Activated CD8-positive, alpha-beta memory T cell treated with anti-CD3 and anti-CD28 coated beads for 24 hours (primary cell): ENCODE results near the gene NDUFB6.
"Not testable (repeated sequence)": the region's sequence is repeated elsewhere in the genome, so short reads cannot be mapped to it uniquely, and the experiment has no call there.

Source experiments
- DNase-seq: peaks from one replicate; pipeline ENCODE4 v3.0.0-alpha.2; 2020

The NDUFB6 gene

DNA sequence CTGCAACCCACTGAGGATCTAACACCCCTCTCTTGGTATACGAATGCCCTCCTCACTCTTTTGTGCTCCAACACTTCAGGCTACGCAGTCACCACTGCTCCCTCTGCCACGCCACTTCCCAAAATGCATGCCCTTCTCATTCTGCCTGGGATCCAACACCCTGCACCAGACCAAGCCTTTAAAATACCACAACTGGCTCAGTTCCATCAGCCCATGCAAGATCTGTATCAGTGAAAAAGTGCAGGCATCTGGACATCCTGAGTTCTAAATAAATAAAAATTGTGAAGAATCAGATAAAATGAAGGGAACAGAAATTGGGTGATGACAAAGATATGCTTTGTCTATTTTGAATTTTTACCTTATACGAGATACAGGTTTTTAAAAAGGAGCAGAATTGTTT, 2.7 kb downstream of the NDUFB6 start:
- no peak for DNase-seq

DNA sequence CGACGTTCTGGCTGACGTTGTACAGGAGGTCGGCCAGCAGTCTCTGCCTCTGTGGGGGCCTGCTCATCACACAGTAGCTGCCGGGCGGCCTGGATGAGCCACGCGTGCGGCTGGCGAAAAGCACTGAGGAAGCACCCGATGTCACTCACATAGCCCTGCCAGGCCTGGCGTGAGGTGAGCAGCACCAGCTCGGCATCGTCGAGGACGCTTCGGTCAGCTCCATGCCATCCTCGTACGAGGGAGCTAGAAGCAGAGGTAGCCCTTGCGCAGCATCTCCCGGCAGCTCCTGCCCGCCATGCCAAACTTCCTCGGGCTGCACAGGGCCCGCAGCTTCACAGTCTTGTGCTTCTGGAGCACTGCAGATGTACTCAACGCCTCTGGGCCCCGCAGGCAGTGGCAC, 6.2 kb downstream of the NDUFB6 start:
- no peak for DNase-seq

DNA sequence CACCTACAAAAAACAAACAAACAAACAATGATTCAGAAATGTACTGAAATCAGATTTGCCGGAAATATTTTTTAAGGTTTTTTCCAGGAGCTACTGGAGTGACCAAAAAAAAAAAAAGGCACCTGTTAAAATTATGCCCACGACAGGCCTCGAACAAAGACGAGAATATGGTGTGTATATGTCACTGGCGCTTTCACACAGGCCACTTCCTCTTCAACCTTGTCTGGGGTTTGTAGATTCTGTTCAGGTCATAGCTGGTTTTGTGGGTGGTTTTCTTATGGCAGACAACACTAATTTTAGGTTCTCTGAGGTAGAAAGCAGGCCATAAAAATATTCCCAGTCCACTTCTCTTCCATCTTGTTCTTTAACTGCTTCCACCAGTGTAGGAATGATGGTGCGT, 7.0 kb downstream of the NDUFB6 start:
- DNase-seq, result no peak

DNA sequence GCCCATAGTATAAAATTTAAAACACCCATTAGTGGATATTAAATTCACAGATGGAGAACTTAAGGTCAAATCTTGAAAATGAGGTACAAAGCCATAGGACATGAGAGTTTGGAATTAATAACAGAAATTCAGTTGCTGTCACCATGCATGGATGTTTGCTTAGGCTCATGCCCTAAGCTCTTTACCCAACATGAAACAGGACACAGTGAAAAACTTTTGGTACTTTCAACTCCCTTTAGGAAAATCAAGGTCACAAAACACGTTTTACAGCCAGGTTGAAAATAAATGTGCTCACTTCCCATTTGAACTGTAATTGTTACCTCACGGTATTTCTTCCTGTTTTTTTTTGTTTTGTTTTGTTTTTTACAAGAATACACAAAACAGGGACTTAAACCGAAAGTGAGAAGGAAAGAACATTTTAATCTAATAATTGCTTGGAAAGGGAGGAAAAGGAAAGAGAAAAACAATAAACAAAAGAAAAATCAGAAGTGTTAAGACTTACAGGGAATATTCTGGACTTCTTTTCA, 14.5 kb downstream of the NDUFB6 start:
- DNase-seq, result no peak

DNA sequence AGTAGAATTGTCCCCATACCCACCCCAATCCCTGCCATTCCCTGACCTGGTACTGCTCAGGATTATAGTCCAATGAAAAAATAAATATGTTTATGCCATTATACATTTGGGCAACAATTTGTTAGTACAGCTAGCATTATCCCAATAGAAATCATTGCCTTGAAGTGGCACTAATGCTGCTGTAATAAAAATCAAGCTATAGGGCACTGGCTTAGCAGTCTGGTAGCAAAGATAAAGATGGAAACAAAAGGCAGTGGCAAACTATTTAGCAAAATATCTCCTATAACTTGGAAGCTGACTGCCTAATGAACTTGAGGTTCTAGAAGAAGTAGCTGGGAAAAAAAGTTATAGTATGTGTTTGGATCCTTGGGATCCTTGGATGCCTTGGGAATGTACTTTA, 18.4 kb downstream of the NDUFB6 start:
- DNase-seq, result no peak

DNA sequence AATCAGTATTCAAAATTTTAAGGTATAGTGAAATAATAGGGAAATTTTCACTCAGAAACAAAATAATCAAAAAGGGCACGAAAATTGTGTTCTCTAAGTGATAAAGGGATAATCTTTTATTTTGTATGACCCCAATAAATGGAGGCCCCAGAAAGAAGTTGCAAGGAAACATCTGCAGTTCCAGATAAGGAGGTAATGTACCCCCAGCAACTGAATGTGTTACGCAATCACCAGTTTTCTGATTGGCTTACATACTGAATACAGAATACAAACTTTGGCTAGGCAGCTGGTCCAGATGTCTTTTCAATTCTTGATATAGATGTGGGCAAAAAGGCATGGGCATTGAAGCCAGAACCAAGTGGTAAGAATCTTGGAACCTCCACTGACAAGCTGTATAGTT, 18.9 kb downstream of the NDUFB6 start:
- DNase-seq, result no peak

DNA sequence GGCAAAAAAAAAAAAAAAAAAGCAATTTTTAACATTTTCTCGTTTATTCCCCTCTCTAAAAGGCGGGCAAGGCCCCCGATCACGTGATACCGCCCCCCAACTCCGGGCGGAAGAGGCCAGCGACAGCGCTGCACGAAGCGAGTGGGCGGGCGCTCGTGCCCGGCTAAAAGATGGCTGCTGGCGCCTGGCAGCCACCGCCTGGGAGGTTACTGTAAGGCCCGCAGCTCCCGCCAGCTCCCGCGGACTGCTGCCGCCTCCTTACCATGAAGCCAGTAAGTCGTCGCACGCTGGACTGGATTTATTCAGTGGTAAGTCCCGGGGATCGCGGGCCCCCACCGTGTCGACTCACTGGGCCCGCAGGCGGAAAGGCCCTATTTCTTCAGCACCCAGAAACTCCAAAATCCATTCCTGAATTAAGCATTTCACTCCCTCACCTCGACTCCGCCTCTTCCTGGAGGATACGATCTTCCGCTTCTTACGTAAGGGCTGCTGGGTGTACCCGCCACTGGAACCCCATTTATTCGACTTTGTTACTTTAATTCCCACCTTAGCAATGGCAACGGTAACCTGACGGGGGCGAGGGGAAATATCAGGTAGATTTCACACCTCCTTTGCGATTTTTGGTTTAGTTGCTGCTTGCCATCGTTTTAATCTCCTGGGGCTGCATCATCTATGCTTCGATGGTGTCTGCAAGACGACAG, 20.6 kb downstream of the NDUFB6 start, which contains the start of the genes SMIM27 and TOPORS:
TSS of gene SMIM27 (plus strand) at position 156 of the 701 bp plus-strand sequence. CDS start at position 264, 108 bp downstream.
TSS of gene TOPORS (minus strand) at position 415 of the 701 bp plus-strand sequence. CDS start at position 265, 150 bp downstream.
- peak; percentile 94 for DNase-seq

DNA sequence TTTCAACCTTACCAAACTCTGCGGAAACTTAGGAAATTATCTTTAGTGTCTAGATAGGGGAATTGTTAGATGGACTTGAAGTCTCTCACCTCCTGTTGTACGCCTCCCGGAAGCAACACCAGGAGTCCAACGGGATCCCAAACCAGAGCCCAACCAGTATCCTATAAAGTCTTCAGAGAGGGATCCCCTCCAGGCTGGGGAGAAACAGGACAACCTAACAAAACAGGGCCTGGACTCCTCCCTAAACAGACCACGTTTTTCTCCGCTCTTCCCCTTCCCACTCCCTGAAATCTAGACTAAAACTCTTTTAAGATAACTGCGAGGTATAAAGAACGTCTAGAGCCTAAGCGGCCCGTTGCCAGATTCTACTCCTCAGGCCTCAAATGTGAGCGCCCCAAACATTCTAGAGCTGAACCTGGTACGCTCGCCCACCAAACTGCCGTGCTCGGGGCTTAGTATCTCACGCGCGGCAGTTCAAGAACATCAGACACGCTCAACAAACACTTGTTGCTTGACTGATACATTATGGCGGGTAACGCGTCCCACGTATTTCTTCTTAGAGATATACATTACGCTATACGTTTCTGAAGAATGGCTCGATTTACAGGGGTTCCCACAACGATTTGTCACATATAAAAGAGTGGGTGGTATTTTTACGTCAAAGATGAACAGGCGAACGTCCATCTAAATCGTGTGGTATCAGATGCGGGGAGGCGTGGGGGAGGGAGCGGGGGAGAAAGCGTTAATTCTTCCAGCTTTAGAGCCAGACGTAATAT, 21.5 kb downstream of the NDUFB6 start:
- peak; percentile 79 for DNase-seq

DNA sequence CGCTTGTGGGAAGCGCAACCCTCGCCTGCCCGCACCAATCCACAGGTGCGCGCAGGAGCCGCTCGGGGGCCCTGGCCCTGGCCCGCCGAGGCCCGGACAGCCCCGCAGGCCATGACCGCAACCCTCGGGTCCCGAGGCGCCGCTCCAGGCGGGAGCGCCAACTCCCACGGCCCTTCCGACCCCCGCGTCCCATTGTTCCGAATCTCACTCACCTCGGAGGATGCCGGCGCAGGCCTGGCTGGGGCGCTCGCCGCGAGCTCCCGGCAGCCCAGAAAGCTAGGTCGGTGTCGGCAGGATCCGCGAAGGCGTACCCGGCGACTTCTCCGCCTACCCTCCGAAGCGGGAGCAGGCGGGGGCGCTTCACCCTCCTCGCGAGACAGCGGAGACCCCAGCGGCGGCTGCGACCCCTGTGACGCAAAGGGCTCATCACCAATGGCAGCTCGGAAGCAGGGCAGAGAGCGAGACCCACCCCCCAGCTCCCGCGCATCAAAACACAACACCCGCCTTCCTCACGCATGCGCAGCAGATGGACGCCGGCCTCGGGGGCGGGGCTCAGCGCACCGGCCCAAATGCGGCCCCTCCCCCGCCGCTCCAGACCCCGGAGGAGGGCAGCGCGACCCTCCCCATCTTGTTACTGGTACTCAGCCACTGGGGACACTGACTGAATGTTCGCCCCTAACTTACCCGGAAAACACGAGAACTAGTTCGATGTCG, 22.2 kb downstream of the NDUFB6 start:
- DNase-seq, result peak; percentile 95

DNA sequence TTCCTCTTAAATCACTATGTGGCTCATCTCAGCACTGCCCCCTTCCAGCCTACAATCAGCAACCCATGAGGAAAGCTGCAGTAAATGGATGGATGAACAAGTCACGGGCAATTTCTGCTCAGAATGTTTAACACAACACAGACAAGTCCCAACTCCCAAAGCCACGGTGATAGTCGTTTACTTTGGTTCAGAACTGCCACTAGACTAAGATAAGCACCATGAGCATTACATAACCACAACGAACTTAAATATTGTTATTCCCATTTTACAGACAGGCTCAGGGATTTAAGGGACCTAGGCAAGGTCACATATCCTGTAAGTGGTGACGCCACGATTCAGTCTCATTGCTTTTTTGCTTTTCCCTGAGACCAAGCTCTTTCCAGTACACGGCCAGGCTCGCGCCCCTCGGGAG, 22.8 kb downstream of the NDUFB6 start:
- no peak for DNase-seq

DNA sequence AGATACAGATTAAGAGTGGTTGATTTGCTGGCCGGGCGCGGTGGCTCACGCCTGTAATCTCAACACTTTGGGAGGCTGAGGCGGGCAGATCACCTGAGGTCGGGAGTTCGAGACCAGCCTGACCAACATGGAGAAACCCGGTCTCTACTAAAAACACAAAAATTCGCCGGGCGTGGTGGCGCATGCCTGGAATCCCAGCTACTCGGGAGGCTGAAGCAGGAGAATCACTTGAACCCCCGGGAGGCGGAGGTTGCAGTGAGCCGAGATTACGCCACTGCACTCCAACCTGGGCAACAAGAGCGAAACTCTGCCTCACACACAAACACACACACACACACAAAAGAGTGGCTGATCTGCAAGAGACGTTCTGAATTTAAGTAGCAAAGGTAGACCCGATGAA, 24.7 kb downstream of the NDUFB6 start:
- DNase-seq, result not testable (repeated sequence)

DNA sequence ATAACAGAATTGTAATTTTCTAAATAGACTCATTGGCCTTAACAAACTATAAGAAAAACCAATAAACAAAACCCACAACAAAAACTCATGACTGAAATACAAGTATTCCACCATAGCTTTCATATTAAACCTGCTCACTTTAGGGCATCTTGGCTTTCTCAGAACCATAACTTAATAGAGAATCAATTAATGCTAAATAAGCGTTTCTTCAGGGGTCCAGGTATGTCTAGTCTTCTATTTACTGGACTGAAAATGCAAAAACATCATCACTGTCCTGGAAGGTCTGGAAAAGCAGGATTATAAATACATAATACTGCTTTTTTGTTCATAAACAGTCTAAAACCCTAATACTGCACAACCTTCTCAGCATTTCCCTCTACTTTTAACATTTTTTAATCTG, 27.1 kb downstream of the NDUFB6 start:
- DNase-seq, result no peak

DNA sequence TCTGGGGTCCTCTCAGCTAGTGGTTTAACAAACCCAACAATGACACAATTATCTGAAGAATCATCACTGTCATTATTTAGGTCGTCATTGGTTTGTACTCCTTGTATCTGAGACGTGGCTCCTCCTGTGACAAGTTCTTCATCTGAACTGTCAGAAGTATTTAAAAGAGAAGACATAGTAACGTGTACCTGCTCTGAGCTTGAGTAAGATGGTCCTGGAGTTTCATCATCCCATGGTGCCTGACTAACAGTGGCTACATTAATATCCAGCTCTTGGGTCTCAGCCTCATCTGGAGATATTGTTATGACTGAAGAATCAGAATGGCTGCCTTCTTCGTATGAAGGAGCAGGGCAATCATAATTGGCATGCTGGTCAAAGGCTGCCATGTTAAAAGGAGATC, 29.9 kb downstream of the NDUFB6 start:
- no peak for DNase-seq

DNA sequence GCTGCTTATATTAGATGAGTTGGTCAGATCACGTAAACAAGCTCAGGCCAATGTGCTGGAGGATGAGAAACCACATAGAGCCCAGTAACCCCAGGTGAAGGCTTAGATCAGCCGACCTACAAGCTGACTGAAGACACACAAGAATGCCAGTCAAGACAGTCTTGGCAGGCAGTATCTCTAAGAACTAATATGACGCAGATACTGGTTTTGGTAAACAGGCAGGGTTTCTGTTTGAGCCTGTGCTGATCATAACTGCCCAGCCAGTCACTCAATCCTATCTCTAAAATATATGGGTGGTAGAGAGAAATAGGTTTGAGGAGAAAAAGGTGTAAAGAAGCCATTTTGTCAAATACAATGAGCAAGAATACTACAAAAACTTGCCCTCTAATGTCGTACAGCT, 39.1 kb downstream of the NDUFB6 start:
- DNase-seq, result no peak

DNA sequence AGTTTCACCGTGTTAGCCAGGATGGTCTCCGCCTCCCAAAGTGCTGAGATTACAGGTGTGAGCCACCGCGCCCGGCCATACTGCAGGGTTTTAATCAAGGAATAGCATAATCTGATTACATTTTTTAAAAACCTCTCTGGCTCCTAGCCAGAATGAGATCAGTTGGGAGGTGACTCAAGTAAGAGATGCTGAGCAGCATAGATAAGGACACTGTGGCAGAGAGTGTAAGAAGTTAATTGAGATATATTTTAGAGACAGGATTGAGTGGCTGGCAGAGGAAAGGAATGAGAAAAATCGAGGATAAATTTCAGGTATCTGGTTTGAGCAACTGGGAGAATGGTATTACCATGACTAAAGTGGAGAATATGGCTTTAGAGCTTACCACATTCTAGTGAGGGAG, 39.6 kb downstream of the NDUFB6 start:
- no peak for DNase-seq

DNA sequence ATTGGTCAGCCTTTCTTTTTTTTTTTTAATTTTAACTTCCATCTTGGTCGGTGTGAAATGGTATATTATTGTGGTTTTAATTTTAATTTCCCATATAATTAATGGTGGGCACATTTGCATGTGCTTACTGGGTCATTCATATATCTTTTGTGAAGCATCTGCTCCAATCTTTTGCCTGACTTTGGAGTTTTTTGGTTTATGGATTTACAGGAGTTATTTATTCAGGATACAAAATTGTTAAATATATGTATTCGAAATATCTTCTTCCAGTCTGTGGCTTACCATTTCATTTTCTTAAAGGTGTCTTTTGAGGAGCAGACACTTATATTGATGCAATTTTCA, 46.3 kb downstream of the NDUFB6 start:
- no peak for DNase-seq

DNA sequence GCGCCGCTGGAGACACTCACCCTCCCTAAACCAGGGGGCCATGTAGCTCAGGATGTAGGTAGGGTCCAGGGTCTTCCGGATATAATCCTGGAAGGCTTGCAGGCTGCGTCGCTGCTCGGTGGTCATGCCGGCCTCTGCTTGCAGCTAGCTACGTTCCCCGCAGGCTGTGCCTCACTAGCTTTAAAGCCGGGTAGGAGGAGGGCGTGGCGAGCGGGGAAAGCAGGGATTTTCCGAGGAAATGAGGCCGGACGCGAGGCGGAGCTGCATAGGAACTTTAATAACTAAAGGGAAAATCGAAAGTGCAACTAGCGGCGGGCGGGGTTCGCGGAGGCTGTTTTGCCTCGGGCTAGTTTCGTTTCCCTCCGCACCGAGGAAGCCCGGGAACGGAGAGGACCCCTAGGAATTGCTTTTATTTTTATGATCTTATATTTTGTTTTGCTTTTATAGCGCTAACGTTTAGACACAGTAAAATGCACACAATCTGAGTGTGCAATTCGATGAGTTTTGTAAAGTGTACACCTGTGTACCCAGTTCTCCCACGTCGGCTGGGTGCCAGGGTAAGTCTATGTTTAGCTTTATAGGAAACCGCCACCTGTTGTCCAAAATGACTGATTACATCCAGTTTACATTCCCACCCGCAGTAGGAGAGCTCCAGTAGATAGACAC, 46.8 kb downstream of the NDUFB6 start, which contains the start of gene RIGI:
TSS of gene RIGI (minus strand) at position 156 of the 666 bp plus-strand sequence. CDS start at position 126, 30 bp downstream.
- peak; percentile 83 for DNase-seq

DNA sequence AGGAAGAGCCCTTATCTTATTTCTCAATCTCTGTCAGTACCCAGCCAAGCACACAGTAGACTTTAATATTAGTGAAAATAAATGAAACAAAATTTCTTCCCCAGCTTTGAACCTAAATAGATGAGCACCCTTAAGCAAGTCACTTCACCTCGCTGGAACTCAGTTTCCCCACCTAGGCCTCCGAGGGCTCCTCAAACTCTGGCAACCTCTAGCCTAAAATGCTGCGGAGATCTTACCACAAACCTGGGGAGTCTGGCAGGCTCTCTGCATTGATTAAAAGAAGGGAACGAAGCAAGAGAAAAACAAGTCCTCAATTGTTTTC, 47.3 kb downstream of the NDUFB6 start:
- no peak for DNase-seq

DNA sequence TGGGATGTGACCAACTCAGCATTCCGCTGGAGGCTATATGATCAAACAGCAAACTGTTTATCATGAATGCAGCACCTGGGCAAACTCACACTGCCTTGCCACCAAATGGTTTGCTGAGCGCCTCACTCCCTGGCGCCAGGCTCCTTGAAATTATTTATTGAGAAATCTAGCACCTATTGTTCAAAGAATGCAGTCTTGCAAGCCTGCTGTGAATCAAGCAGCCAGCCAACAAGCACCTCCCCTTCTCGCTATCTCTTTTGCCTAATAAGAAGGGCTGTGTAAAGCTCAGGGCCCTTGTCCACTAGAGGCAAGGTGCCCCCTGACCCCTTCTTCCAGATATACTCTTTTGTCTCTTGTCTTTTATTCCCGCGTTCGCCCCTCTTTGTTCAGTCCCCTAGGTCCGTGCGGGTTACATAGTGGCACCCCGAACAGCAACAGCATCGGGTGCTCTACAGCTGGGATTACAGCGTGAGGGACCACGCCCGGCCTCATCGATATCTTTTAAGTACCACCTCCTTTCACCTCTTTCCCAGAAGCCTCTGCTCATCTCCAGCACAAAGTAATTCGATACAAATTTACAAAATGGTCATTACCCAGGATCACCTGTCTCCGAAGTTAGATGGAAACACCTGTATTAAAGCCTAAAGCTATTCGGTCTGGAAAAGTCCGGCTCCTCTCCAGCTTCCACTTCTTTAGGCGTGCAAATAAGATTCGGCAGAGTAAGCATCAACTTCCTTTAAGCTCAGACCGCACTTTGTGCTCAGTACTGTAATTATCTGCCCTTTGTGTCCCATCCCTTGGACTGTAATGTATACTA, 47.9 kb downstream of the NDUFB6 start:
- no peak for DNase-seq

DNA sequence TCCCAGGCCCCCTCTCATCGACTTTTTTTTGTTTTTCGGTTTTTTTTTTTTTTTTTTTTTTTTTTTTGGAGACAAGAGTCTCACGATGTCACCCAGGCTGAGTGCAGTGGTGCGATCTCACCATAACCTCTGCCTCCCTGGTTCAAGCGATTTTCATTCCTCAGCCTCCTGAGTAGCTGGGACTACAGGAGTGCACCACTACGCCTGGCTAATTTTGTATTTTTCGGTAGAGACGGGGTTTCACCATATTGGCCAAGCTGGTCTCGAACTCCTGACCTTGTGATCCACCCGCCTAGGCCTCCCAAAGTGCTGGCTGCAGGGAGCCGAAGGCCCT, 48.4 kb downstream of the NDUFB6 start:
- not testable (repeated sequence) for DNase-seq

DNA sequence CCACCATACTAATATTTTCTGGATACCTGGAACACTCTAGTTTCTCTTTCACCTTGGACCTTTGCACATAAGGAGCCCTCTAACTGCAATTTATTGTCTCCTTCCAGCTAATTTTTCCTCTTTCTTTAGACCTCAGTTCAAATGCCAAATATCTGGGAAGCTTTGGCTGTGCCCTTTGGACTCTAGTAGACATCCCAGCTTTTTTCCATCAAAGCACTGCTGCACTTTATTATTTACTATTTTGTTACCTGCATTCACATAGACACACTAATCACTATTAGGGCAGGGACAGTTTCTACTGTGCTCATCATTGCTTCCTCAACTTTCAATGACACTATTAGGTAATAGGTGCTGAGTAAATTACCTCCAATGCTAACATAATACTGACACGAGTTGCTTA, 49.0 kb downstream of the NDUFB6 start:
- no peak for DNase-seq

DNA sequence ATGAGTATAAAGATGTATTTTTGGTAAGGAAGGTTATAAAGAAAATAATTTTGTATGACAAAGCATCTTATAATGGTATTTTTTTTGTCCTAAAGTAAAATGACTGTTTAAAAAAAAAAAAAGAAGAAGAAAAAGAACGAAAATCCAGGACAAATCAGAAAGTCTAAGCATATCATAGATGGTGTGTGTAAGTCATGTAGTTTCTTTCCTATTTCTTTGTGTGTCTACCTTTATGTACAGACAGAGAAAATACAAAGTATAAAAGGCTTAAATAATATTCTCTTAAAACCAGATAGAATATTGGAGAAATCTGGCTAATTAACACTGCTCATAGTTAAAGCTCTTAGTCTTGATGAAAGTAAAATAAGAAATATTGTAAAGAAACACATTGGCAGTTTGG, 54.7 kb downstream of the NDUFB6 start:
- DNase-seq, result no peak
